Measurements from ENCODE around the gene TGM5.

The TGM5 gene

GRCh38 chr15:43249236-43249635 lies 17.5 kb downstream of the TGM5 start:
- TF ChIP-seq, protein P1, sequence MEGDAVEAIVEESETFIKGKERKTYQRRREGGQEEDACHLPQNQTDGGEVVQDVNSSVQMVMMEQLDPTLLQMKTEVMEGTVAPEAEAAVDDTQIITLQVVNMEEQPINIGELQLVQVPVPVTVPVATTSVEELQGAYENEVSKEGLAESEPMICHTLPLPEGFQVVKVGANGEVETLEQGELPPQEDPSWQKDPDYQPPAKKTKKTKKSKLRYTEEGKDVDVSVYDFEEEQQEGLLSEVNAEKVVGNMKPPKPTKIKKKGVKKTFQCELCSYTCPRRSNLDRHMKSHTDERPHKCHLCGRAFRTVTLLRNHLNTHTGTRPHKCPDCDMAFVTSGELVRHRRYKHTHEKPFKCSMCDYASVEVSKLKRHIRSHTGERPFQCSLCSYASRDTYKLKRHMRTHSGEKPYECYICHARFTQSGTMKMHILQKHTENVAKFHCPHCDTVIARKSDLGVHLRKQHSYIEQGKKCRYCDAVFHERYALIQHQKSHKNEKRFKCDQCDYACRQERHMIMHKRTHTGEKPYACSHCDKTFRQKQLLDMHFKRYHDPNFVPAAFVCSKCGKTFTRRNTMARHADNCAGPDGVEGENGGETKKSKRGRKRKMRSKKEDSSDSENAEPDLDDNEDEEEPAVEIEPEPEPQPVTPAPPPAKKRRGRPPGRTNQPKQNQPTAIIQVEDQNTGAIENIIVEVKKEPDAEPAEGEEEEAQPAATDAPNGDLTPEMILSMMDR (IDR thresholded peaks at IDR 0.05; ENCODE audit: unreplicated experiment in 3 of 3), result no peak
- Mint-ChIP-seq H3K4me1 (no peaks in the 10 kb centered on the region), H3K27ac (no peak overlapping the region), H3K36me3 (ENCODE audit: low read depth) (no peaks in the 10 kb centered on the region), H3K4me3 (no peak overlapping the region), H3K9me3 (no peaks in the 10 kb centered on the region), H3K27me3 (ENCODE audit: low read depth) (peaks cover 25% of the 10 kb centered on the region)

- H3K27me3 Mint-ChIP-seq (ENCODE audit: low read depth), result peaks cover 20% of the 10 kb centered on the region
- H3K36me3 Mint-ChIP-seq (ENCODE audit: low read depth), result no peaks in the 10 kb centered on the region
- TF ChIP-seq, protein P1 (IDR thresholded peaks at IDR 0.05; ENCODE audit: unreplicated experiment in 3 of 3), result no peak
- H3K9me3 Mint-ChIP-seq, result no peaks in the 10 kb centered on the region
- no peak overlapping the region for H3K4me3 Mint-ChIP-seq
- H3K27ac Mint-ChIP-seq, result no peak overlapping the region
- no peaks in the 10 kb centered on the region for H3K4me1 Mint-ChIP-seq
These were observed 20.4 kb downstream of the TGM5 start for GRCh38 chr15:43246261-43246774.

DNA sequence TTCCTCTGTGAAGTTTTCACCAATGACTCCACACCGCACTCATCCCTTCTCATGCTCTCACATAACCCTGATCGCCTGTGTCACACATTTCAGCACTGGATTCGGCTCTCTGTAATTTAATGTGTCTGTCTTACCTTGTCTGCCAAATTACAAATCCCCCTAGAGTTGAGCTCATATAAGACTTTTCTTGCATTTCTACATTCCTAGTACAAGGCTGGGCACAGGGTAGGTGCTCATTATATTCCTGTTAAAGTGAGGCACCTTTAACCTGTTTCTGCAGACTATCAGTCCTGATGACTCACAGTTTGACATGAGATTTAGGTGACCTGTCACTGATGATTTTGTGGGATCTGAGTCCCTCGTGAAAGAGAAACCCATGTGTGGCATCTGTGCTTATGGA lies 22.6 kb downstream of the TGM5 start:
- Mint-ChIP-seq H3K4me1 (no peaks in the 10 kb centered on the region), H3K27ac (no peak overlapping the region), H3K9me3 (no peaks in the 10 kb centered on the region), H3K4me3 (no peak overlapping the region), H3K36me3 (ENCODE audit: low read depth) (no peaks in the 10 kb centered on the region), H3K27me3 (ENCODE audit: low read depth) (peaks cover 22% of the 10 kb centered on the region)
- TF ChIP-seq, protein P1 (IDR thresholded peaks at IDR 0.05; ENCODE audit: unreplicated experiment in 3 of 3), result no peak

GRCh38 chr15:43243020-43243645 lies 23.6 kb downstream of the TGM5 start:
- no peak overlapping the region for H3K27ac Mint-ChIP-seq
- no peaks in the 10 kb centered on the region for H3K9me3 Mint-ChIP-seq
- TF ChIP-seq, protein P1 (IDR thresholded peaks at IDR 0.05; ENCODE audit: unreplicated experiment in 3 of 3), result no peak
- H3K4me3 Mint-ChIP-seq, result no peak overlapping the region
- H3K4me1 Mint-ChIP-seq, result peaks cover 8% of the 10 kb centered on the region
- H3K36me3 Mint-ChIP-seq (ENCODE audit: low read depth), result no peaks in the 10 kb centered on the region
- H3K27me3 Mint-ChIP-seq (ENCODE audit: low read depth), result peaks cover 22% of the 10 kb centered on the region

DNA sequence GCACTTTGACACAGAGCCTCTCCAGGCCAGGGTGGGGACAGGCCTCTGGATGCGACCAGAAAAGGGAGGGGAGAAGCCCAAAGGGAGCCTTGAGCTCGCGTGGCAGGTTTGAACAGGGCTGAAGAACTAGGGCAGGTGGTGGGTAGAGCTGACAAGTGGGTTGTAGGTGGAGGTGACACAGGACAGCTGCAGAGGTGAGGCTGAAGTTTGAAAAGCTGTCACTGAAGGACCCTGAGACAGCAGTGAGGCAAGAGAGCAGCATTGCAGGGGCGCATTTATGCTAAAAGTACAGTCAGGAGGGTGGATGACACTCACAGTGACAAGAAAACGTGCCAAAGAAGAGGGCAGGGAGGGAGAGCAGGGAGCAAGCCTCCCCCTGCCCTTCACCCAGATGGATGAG lies 24.1 kb downstream of the TGM5 start:
- Mint-ChIP-seq H3K4me3 (no peak overlapping the region), H3K36me3 (ENCODE audit: low read depth) (no peaks in the 10 kb centered on the region), H3K27ac (no peak overlapping the region), H3K4me1 (peaks cover 13% of the 10 kb centered on the region), H3K27me3 (ENCODE audit: low read depth) (peaks cover 22% of the 10 kb centered on the region), H3K9me3 (no peaks in the 10 kb centered on the region)
- TF ChIP-seq, protein P1 (IDR thresholded peaks at IDR 0.05; ENCODE audit: unreplicated experiment in 3 of 3), result no peak

DNA sequence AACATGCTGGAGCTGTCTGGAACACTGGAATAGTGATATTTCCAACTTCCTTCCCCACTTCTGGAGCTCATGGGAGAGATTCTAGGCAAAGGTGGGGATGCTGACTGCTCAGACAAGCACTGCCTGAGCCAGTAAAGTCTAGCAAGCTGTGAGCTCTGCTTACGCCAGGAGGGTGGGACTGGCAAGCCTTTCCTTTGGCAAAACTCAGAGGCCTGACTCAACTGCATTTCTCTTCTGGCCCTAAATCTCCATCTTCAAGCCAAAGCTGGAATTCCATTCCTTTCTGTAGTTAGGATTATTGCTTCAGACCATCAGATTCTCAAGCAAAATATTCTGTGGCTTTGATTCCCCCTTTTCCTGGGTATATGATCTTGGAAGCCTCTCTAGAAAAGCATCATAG lies 25.6 kb downstream of the TGM5 start:
- H3K4me3 Mint-ChIP-seq, result no peak overlapping the region
- H3K27me3 Mint-ChIP-seq (ENCODE audit: low read depth), result peaks cover 22% of the 10 kb centered on the region
- peaks cover 14% of the 10 kb centered on the region for H3K4me1 Mint-ChIP-seq
- H3K36me3 Mint-ChIP-seq (ENCODE audit: low read depth), result no peaks in the 10 kb centered on the region
- no peaks in the 10 kb centered on the region for H3K9me3 Mint-ChIP-seq
- TF ChIP-seq, protein P1 (IDR thresholded peaks at IDR 0.05; ENCODE audit: unreplicated experiment in 3 of 3), result no peak
- no peak overlapping the region for H3K27ac Mint-ChIP-seq
